GM10266 (cell line): Measurements from ENCODE around the gene ACAP2.
A peak's percentile ranks its signal among the peaks of the same experiment; 100 is the strongest.

ENCODE experiments used
- DNase-seq: peaks from one replicate; pipeline ENCODE4 v3.0.0; 2012; ENCODE audit errors: extremely low spot score
- CTCF ChIP-seq: IDR thresholded peaks from 2 replicates; pipeline ENCODE4 v1.5.1; 2012; ENCODE audit warnings: mild to moderate bottlenecking, low read depth; ENCODE audit not compliant: control insufficient read depth, insufficient read depth; ENCODE audit errors: missing control alignments

The ACAP2 gene

DNA sequence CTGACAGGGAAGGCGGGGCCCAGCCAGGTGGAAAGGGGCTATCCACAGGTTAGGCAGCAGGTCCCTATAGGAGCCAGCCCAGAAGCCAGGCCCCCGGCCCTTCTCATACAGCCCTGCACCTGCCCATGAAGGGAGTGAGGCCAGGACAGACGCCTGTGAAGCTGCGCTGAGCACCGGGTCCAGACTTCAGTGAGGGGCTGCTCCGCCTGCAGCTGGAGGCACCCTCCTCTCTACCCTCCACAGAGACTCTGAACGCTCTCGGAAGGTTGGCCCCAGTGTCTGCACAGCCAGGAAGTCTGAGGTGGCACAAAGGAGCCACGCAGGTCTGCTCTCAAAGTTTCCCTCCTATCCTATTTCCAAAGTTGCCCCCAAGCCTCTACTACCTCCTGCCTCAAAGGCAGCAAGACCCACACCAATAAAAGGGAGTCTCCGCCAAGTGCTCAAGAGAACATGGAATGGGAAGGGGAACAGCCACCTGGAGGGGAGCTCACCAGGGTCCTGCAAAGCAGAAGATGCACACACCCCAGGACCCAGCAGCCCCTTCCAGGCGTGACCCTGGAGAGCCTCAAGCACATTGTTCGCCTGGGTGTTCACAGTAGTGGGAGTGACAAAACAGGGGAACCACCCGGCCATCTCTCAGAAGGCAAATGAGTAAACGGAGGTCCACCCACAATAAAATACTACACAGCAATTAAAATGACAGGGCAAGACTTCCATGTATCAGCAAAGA lies 191.3 kb downstream of the ACAP2 start:
- no peak for TF ChIP-seq CTCF
- DNase-seq: peak; percentile 56

DNA sequence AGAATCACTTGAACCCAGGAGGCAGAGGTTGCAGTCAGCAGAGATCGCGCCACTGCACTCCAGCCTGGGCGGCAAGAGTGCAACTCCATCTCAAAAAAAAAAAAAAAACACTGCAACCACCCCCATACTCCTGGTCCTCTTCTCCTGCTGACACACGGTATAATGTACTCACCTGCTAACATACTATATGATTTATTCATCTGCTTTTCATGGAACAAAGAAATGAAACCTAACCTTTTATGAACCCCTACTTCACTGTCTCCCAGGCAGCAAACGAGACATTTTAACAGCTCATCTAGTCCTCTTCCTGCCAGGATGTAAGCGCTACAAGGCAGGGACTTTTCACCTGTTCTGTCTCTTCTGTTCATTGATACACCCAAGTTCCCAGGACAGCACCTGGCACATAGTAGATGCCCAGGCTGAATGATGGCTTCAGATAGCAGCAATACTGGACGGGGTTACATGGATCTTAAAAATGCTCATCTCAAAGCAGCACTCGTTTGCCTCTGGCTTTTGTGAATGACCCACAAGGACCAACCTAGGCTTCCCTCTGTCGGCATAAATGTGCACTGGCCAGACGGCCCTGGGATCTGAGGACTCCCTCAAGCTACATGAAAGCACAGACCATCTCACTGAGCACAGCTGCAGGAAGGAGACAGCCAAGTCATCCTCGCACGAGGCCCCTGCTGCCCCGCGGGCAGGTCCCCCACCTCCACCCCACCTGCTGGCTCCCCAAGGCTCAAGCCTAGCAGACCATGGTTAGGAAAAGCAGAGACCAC lies 192.2 kb downstream of the ACAP2 start:
- peak; percentile 58 for TF ChIP-seq CTCF
- no peak for DNase-seq

DNA sequence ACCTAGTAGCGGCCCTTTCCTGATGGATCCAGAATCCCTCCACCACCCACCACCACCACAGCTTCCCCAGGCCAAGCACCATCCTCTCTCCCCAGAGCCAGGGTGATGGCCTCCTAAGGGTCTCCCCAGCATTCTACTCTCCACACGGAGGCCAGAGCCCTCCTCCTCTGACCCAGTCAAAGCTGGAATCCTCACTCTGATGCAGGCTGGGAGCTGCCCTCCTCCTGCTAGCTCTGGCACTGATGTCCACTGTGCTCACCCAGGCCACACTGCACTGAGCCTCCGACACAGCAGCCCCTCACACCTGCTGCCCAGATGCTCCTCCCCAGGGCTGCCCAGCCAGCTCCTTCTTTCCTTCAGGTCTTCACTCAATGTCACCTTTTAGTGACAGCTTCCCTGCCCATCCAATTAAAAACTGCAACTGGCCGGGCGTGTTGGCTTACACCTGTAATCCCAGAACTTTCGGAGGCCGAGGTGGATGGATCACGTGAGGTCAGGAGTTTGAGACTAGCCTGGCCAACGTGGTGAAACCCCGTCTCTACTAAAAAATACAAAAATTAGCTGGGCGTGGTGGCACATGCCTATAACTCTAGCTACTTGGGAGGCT lies 192.9 kb downstream of the ACAP2 start:
- no peak for DNase-seq
- TF ChIP-seq CTCF: no peak

- TF ChIP-seq CTCF: no peak
- no peak for DNase-seq
These were observed 193.6 kb downstream of the ACAP2 start for GRCh38 chr3:195249057-195249770.

DNA sequence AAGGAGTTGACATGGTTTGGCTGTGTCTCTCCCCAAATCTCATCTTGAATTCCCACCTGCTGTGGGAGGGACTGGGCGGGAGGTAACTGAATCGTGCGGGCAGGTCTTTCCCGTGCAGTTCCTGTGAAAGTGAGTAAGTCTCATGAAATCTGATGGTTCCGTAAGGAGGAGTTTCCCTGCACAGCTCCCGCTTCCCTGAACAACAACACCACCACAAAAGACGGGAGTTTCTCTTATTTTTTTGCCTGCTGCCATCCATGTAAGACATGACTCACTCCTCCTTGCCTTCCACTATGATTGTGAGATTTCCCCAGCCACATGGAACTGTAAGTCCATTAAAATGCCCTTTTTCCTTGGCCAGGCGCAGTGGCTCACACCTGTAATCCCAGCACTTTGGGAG lies 194.5 kb downstream of the ACAP2 start:
- TF ChIP-seq CTCF: no peak
- DNase-seq: no peak

GRCh38 chr3:195247863-195248189 lies 195.0 kb downstream of the ACAP2 start:
- no peak for DNase-seq
- TF ChIP-seq CTCF: no peak
